ENCODE measurements around the gene CEACAM8.
"Not testable (repeated sequence)": the region's sequence is repeated elsewhere in the genome, so short reads cannot be mapped to it uniquely, and the experiment has no call there.

Gene CEACAM8

GRCh38 chr19:42594617-42595489 is at the start of gene CEACAM8:
Gene CEACAM8, minus strand, starts transcription at chr19:42594924. Its CDS starts 96 bp downstream, at chr19:42594828.
- H3K9me3 ChIP-seq (ENCODE audit: control insufficient read depth in 1 of 2, low read length in 2 of 2): no peaks in the 10 kb centered on the region
- no peak within 1 kb of the TSS for H3K27ac ChIP-seq (ENCODE audit: low read length)
- peaks cover 4% of the 10 kb centered on the region for H3K27me3 ChIP-seq (ENCODE audit: low read depth, low read length)
- no peak within 1 kb of the TSS for H3K4me3 ChIP-seq (ENCODE audit: low read depth in 1 of 2, low read length in 2 of 2)
- H3K36me3 ChIP-seq (ENCODE audit: control insufficient read depth in 1 of 2, insufficient read depth in 2 of 2, low read length in 2 of 2): no peaks in the 10 kb centered on the region
- peaks cover 0 to 6% of the 10 kb centered on the region in 2 donors for H3K4me1 ChIP-seq (ENCODE audit: control insufficient read depth in 1 of 2, insufficient read depth in 2 of 2, low read length in 2 of 2)

- not testable (repeated sequence) for H3K9me3 ChIP-seq (ENCODE audit: control insufficient read depth in 1 of 2, low read length in 2 of 2); H3K27me3 ChIP-seq (ENCODE audit: low read depth, low read length); H3K4me3 ChIP-seq (ENCODE audit: low read depth in 1 of 2, low read length in 2 of 2)
Observed at GRCh38 chr19:42639324-42640092, 44.8 kb upstream of the CEACAM8 start.

GRCh38 chr19:42635233-42635539 is 40.5 kb upstream of the CEACAM8 start:
- no peaks in the 10 kb centered on the region for H3K9me3 ChIP-seq (ENCODE audit: control insufficient read depth in 1 of 2, low read length in 2 of 2)

More at GRCh38 chr19:42639324-42640092, 44.8 kb upstream of the CEACAM8 start:
- H3K36me3 ChIP-seq (ENCODE audit: control insufficient read depth in 1 of 2, insufficient read depth in 2 of 2, low read length in 2 of 2); H3K27ac ChIP-seq (ENCODE audit: low read length); H3K4me1 ChIP-seq (ENCODE audit: control insufficient read depth in 1 of 2, insufficient read depth in 2 of 2, low read length in 2 of 2): not testable (repeated sequence)

GRCh38 chr19:42634409-42635232 is 39.9 kb upstream of the CEACAM8 start:
- no peaks in the 10 kb centered on the region for H3K36me3 ChIP-seq (ENCODE audit: control insufficient read depth in 1 of 2, insufficient read depth in 2 of 2, low read length in 2 of 2)
- no peaks in the 10 kb centered on the region for H3K4me1 ChIP-seq (ENCODE audit: control insufficient read depth in 1 of 2, insufficient read depth in 2 of 2, low read length in 2 of 2)
- H3K4me3 ChIP-seq (ENCODE audit: low read depth in 1 of 2, low read length in 2 of 2): no peak overlapping the region
- no peak overlapping the region for H3K27ac ChIP-seq (ENCODE audit: low read length)
- no peaks in the 10 kb centered on the region for H3K9me3 ChIP-seq (ENCODE audit: control insufficient read depth in 1 of 2, low read length in 2 of 2)
- no peaks in the 10 kb centered on the region for H3K27me3 ChIP-seq (ENCODE audit: low read depth, low read length)

More at GRCh38 chr19:42635233-42635539, 40.5 kb upstream of the CEACAM8 start:
- Histone ChIP-seq H3K27ac (ENCODE audit: low read length) (no peak overlapping the region), H3K4me1 (ENCODE audit: control insufficient read depth in 1 of 2, insufficient read depth in 2 of 2, low read length in 2 of 2) (no peaks in the 10 kb centered on the region), H3K36me3 (ENCODE audit: control insufficient read depth in 1 of 2, insufficient read depth in 2 of 2, low read length in 2 of 2) (no peaks in the 10 kb centered on the region), H3K4me3 (ENCODE audit: low read depth in 1 of 2, low read length in 2 of 2) (no peak overlapping the region), H3K27me3 (ENCODE audit: low read depth, low read length) (no peaks in the 10 kb centered on the region)

- Histone ChIP-seq H3K9me3 (ENCODE audit: control insufficient read depth in 1 of 2, low read length in 2 of 2) (no peaks in the 10 kb centered on the region), H3K4me3 (ENCODE audit: low read depth in 1 of 2, low read length in 2 of 2) (no peak overlapping the region), H3K27me3 (ENCODE audit: low read depth, low read length) (no peaks in the 10 kb centered on the region), H3K4me1 (ENCODE audit: control insufficient read depth in 1 of 2, insufficient read depth in 2 of 2, low read length in 2 of 2) (no peaks in the 10 kb centered on the region), H3K27ac (ENCODE audit: low read length) (no peak overlapping the region), H3K36me3 (ENCODE audit: control insufficient read depth in 1 of 2, insufficient read depth in 2 of 2, low read length in 2 of 2) (no peaks in the 10 kb centered on the region)
Observed at GRCh38 chr19:42629191-42629590, 34.5 kb upstream of the CEACAM8 start.

- Histone ChIP-seq H3K36me3 (ENCODE audit: control insufficient read depth in 1 of 2, insufficient read depth in 2 of 2, low read length in 2 of 2) (no peaks in the 10 kb centered on the region), H3K4me1 (ENCODE audit: control insufficient read depth in 1 of 2, insufficient read depth in 2 of 2, low read length in 2 of 2) (no peaks in the 10 kb centered on the region), H3K27ac (ENCODE audit: low read length) (no peak overlapping the region), H3K9me3 (ENCODE audit: control insufficient read depth in 1 of 2, low read length in 2 of 2) (no peaks in the 10 kb centered on the region), H3K4me3 (ENCODE audit: low read depth in 1 of 2, low read length in 2 of 2) (no peak overlapping the region), H3K27me3 (ENCODE audit: low read depth, low read length) (no peaks in the 10 kb centered on the region)
Observed at GRCh38 chr19:42628411-42629140, 33.9 kb upstream of the CEACAM8 start.

- Histone ChIP-seq H3K27me3 (ENCODE audit: low read depth, low read length) (no peaks in the 10 kb centered on the region), H3K9me3 (ENCODE audit: control insufficient read depth in 1 of 2, low read length in 2 of 2) (no peaks in the 10 kb centered on the region), H3K4me1 (ENCODE audit: control insufficient read depth in 1 of 2, insufficient read depth in 2 of 2, low read length in 2 of 2) (no peaks in the 10 kb centered on the region), H3K4me3 (ENCODE audit: low read depth in 1 of 2, low read length in 2 of 2) (no peak overlapping the region), H3K27ac (ENCODE audit: low read length) (no peak overlapping the region), H3K36me3 (ENCODE audit: control insufficient read depth in 1 of 2, insufficient read depth in 2 of 2, low read length in 2 of 2) (no peaks in the 10 kb centered on the region)
Observed at GRCh38 chr19:42627916-42628315, 33.2 kb upstream of the CEACAM8 start.

GRCh38 chr19:42626181-42626580 is 31.5 kb upstream of the CEACAM8 start:
- H3K4me3 ChIP-seq (ENCODE audit: low read depth in 1 of 2, low read length in 2 of 2): no peak overlapping the region
- H3K27ac ChIP-seq (ENCODE audit: low read length): no peak overlapping the region
- no peaks in the 10 kb centered on the region for H3K4me1 ChIP-seq (ENCODE audit: control insufficient read depth in 1 of 2, insufficient read depth in 2 of 2, low read length in 2 of 2)
- no peaks in the 10 kb centered on the region for H3K36me3 ChIP-seq (ENCODE audit: control insufficient read depth in 1 of 2, insufficient read depth in 2 of 2, low read length in 2 of 2)
- no peaks in the 10 kb centered on the region for H3K27me3 ChIP-seq (ENCODE audit: low read depth, low read length)
- no peaks in the 10 kb centered on the region for H3K9me3 ChIP-seq (ENCODE audit: control insufficient read depth in 1 of 2, low read length in 2 of 2)

- no peaks in the 10 kb centered on the region for H3K4me1 ChIP-seq (ENCODE audit: control insufficient read depth in 1 of 2, insufficient read depth in 2 of 2, low read length in 2 of 2)
- H3K36me3 ChIP-seq (ENCODE audit: control insufficient read depth in 1 of 2, insufficient read depth in 2 of 2, low read length in 2 of 2): no peaks in the 10 kb centered on the region
- H3K4me3 ChIP-seq (ENCODE audit: low read depth in 1 of 2, low read length in 2 of 2): no peak overlapping the region
- H3K27ac ChIP-seq (ENCODE audit: low read length): no peak overlapping the region
- no peaks in the 10 kb centered on the region for H3K27me3 ChIP-seq (ENCODE audit: low read depth, low read length)
- H3K9me3 ChIP-seq (ENCODE audit: control insufficient read depth in 1 of 2, low read length in 2 of 2): no peaks in the 10 kb centered on the region
Observed at GRCh38 chr19:42619271-42619670, 24.5 kb upstream of the CEACAM8 start.

- no peak overlapping the region for H3K27ac ChIP-seq (ENCODE audit: low read length)
- no peaks in the 10 kb centered on the region for H3K9me3 ChIP-seq (ENCODE audit: control insufficient read depth in 1 of 2, low read length in 2 of 2)
- H3K4me1 ChIP-seq (ENCODE audit: control insufficient read depth in 1 of 2, insufficient read depth in 2 of 2, low read length in 2 of 2): no peaks in the 10 kb centered on the region
- H3K27me3 ChIP-seq (ENCODE audit: low read depth, low read length): no peaks in the 10 kb centered on the region
- H3K36me3 ChIP-seq (ENCODE audit: control insufficient read depth in 1 of 2, insufficient read depth in 2 of 2, low read length in 2 of 2): no peaks in the 10 kb centered on the region
- H3K4me3 ChIP-seq (ENCODE audit: low read depth in 1 of 2, low read length in 2 of 2): no peak overlapping the region
Observed at GRCh38 chr19:42613666-42614065, 18.9 kb upstream of the CEACAM8 start.

Measured in muscle layer of duodenum (tissue), 2 donors.